ENCODE data around the gene TAGLN3.
A peak's percentile ranks its signal among the peaks of the same experiment; 100 is the strongest.

The TAGLN3 gene

DNA sequence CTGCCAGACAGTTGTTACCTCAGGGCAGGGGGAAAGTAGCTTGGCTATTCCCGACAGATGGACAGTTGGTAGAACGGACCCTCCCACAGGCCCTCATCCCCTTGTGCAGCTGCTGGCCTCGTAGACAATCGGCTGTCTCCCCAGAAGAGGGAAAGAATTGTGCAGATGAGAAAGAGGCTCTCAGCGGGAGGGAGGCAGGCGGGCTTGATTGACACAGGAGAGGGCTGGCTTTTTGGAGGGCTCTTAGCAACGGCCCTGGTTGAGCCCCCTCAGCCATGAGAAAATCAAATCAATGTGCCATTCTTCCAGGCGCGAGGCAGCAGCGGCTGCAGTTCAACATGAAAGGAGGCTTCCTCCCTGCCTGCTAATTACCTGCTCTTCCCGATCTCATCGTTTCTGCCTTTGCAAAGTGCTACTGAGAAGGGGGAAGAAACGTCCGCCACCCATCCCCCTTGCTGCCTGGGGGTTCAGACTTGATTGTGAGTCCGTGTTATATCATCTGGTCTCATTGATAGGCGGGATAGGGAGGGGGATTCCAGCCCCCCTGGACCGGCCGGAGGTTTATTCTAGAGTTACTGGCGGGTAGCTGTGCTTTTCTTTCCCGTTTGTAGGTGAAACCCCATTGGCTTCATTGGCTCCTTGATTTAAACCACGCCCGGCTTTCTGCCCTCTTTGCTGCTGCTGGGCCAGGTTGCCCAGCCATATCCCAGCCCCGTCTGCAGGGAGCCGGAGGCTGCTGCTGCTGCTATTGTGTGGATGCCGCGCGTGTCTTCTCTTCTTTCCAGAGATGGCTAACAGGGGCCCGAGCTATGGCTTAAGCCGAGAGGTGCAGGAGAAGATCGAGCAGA is at the start of gene TAGLN3:
Gene TAGLN3, plus strand, starts transcription at position 287 of the 848 bp plus-strand sequence. Its CDS starts 501 bp downstream, at position 788.
- H3K4me3 ChIP-seq (ENCODE audit: low read length): no peak within 1 kb of the TSS
- H3K36me3 ChIP-seq (ENCODE audit: control insufficient read depth, insufficient read depth, low read length): no peaks in the 10 kb centered on the region
- peaks cover 7% of the 10 kb centered on the region for H3K4me1 ChIP-seq (ENCODE audit: control insufficient read depth, insufficient read depth, low read length)
- H3K9me3 ChIP-seq (ENCODE audit: control insufficient read depth, low read length): no peaks in the 10 kb centered on the region
- peak within 1 kb of the TSS; percentile 30 for H3K9ac ChIP-seq (ENCODE audit: low read length)
- peaks cover 16% of the 10 kb centered on the region for H3K27me3 ChIP-seq (ENCODE audit: control insufficient read depth, insufficient read depth, low read length)

DNA sequence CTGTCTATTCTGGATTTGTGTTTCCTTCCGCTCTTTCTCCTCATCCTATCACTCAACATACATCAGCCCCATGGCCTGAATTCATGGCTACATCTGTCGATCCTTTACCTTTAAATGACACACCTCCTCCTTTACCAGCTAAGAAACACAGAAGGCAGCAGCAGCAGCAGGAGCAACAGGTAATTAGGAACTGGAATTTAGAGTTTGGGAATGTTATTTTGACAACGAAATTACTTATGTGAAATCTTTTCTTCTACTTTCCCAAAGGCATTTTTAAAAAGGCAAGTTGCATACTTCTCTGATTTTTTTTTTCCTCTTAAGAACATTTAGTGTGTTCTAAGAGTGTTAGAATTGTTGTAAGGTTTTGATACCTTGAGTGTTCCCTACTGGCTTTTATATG is 49.0 kb upstream of the TAGLN3 start:
- H3K9ac ChIP-seq (ENCODE audit: low read length): no peak overlapping the region
- no peaks in the 10 kb centered on the region for H3K9me3 ChIP-seq (ENCODE audit: control insufficient read depth, low read length)
- H3K27me3 ChIP-seq (ENCODE audit: control insufficient read depth, insufficient read depth, low read length): no peaks in the 10 kb centered on the region
- no peak overlapping the region for H3K4me3 ChIP-seq (ENCODE audit: low read length)
- peaks cover 4% of the 10 kb centered on the region for H3K4me1 ChIP-seq (ENCODE audit: control insufficient read depth, insufficient read depth, low read length)
- H3K36me3 ChIP-seq (ENCODE audit: control insufficient read depth, insufficient read depth, low read length): no peaks in the 10 kb centered on the region

DNA sequence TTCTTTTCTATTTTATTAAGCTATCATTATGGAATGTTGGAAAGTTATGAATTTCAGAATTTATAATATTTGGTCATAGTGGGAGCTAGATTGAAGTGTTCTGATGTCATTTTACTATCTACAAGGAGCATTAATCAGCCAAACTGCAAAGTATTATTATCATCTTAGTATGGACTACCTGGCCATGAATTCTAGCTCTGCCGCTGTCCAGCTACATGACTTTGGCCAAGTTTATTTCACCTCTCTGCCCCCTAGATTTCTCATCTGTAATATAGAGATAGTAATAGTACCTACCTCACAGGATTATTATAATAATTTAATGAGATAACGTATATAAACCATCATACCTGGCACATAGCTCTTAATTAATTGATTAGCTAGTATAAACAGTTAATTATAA is 47.7 kb upstream of the TAGLN3 start:
- H3K9me3 ChIP-seq (ENCODE audit: control insufficient read depth, low read length): no peaks in the 10 kb centered on the region
- no peak overlapping the region for H3K4me3 ChIP-seq (ENCODE audit: low read length)
- no peak overlapping the region for H3K9ac ChIP-seq (ENCODE audit: low read length)
- H3K36me3 ChIP-seq (ENCODE audit: control insufficient read depth, insufficient read depth, low read length): no peaks in the 10 kb centered on the region
- peaks cover 4% of the 10 kb centered on the region for H3K4me1 ChIP-seq (ENCODE audit: control insufficient read depth, insufficient read depth, low read length)
- no peaks in the 10 kb centered on the region for H3K27me3 ChIP-seq (ENCODE audit: control insufficient read depth, insufficient read depth, low read length)

DNA sequence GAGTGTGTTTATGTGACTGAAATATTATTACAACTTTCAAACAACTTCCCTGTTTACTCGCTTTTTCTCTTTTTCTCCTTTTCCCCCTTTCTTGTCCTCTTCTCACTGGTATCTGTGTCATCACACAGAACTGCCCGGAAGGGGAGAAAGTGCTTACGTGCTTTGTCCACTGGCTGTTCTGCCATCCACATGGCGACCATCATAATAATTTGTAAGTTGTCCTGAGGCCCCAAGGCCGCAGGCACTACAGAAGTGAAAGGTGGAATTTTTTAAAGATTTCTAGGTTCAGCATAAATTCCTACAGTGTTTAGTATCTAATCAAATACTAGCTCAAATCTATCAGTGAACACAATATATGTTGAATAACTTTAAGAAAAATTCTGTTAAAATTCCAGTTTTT is 46.6 kb upstream of the TAGLN3 start:
- no peak overlapping the region for H3K4me3 ChIP-seq (ENCODE audit: low read length)
- H3K4me1 ChIP-seq (ENCODE audit: control insufficient read depth, insufficient read depth, low read length): peaks cover 4% of the 10 kb centered on the region
- H3K27me3 ChIP-seq (ENCODE audit: control insufficient read depth, insufficient read depth, low read length): no peaks in the 10 kb centered on the region
- H3K36me3 ChIP-seq (ENCODE audit: control insufficient read depth, insufficient read depth, low read length): no peaks in the 10 kb centered on the region
- H3K9me3 ChIP-seq (ENCODE audit: control insufficient read depth, low read length): no peaks in the 10 kb centered on the region
- no peak overlapping the region for H3K9ac ChIP-seq (ENCODE audit: low read length)

DNA sequence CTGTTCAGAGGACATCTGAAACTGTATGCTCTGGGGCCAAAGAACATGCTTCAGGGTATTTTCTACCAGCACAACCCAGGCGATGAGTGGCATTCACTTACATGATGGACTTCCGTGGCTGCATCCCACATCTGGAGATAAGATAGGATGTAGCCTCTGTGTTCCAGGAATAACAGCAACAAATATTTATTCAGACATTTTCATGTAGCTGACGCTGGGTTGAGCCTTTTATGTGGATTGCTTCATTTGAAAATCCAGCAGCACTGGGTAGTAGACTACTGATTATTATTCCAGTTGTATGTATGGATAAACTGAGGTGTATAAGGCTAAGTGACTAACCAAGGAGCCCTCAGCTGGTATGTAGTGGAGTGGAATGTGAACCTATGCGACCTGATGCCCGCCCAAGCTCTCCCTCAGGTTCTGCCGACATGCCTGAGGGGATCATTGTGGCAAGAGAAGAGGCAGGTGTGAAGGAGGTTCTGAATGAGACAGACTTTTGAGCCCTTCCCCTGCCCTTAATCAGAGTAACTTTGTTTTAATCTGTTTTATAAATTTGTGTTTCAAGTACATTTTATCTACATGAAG is 45.8 kb upstream of the TAGLN3 start:
- Histone ChIP-seq H3K9me3 (ENCODE audit: control insufficient read depth, low read length) (no peaks in the 10 kb centered on the region), H3K4me1 (ENCODE audit: control insufficient read depth, insufficient read depth, low read length) (peaks cover 4% of the 10 kb centered on the region), H3K36me3 (ENCODE audit: control insufficient read depth, insufficient read depth, low read length) (no peaks in the 10 kb centered on the region), H3K9ac (ENCODE audit: low read length) (no peak overlapping the region), H3K4me3 (ENCODE audit: low read length) (no peak overlapping the region), H3K27me3 (ENCODE audit: control insufficient read depth, insufficient read depth, low read length) (no peaks in the 10 kb centered on the region)

DNA sequence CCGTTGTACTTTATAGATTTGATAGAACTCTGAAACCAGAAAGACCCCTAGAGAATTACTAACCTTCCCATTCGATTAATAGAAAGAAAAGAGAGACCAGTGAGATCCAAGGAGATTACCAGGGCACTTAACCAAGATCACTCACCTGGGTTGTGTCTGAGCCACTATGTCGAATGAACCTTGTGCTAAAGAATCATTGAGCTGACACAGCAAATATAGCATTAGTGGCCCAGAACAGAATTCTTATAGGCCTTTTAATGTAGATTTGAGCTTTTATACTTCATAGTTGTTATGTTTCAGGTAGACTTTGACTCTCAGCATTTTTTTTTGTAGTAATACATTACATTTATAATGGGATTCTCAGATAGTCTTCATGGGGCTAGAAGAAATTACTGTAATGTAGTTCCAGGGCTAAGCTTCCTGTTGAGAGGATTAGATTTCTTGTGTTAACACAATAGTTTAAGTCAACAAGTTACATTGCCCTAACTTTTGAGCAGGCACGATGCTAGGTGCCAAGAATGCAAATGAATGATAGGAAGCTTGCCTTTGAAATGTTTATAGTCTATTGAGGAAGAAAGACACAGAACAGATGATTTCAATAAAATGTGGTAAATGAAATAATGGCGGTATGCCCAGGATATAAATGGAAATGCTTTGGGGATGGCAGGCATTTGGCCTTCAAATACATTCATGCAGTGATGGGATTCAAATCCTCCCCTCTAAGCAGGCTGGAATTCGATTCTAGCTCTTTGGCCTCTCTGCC is 44.3 kb upstream of the TAGLN3 start:
- H3K9me3 ChIP-seq (ENCODE audit: control insufficient read depth, low read length): no peaks in the 10 kb centered on the region
- no peak overlapping the region for H3K9ac ChIP-seq (ENCODE audit: low read length)
- no peaks in the 10 kb centered on the region for H3K36me3 ChIP-seq (ENCODE audit: control insufficient read depth, insufficient read depth, low read length)
- no peak overlapping the region for H3K4me3 ChIP-seq (ENCODE audit: low read length)
- H3K4me1 ChIP-seq (ENCODE audit: control insufficient read depth, insufficient read depth, low read length): peaks cover 4% of the 10 kb centered on the region
- no peaks in the 10 kb centered on the region for H3K27me3 ChIP-seq (ENCODE audit: control insufficient read depth, insufficient read depth, low read length)

DNA sequence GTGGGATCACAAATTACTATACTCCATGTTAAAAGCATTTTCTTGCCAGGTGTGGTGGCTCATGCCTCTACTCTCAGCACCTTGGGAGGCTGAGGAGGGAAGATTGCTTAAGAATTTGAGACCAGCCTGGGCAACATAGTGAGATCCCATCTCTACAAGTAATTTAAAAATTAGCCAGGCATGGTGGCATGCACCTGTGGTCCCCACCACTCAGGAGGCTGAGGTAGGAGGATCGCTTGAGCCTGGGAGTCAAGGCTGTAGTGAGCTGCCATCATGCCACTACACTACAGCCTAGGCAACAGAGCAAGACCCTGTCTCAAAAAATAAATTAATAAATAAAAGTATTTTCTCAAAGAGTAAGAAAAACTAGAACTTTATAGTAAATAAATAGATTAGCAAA is 42.8 kb upstream of the TAGLN3 start:
- no peaks in the 10 kb centered on the region for H3K36me3 ChIP-seq (ENCODE audit: control insufficient read depth, insufficient read depth, low read length)
- no peak overlapping the region for H3K4me3 ChIP-seq (ENCODE audit: low read length)
- peaks cover 4% of the 10 kb centered on the region for H3K4me1 ChIP-seq (ENCODE audit: control insufficient read depth, insufficient read depth, low read length)
- H3K9ac ChIP-seq (ENCODE audit: low read length): no peak overlapping the region
- no peaks in the 10 kb centered on the region for H3K9me3 ChIP-seq (ENCODE audit: control insufficient read depth, low read length)
- no peaks in the 10 kb centered on the region for H3K27me3 ChIP-seq (ENCODE audit: control insufficient read depth, insufficient read depth, low read length)

DNA sequence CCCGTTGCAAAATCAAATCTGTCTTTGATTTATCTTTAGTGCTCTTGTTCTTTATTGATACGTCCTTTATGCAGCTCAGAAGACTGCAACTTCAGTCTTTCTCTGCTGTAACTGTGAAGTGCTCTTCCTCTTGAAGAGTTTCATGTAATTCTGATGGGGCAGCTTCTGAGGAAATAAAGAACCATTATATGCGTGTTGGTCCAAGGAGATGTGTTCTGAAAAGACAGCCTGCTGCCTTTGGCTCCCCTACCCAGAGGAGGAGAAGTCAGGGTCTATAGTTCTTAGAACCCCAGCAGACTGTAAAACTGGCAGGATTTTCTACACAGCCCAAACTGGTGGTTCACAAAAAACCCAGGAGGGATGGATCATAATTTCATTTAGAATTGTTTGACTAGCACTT is 42.3 kb upstream of the TAGLN3 start:
- no peak overlapping the region for H3K9ac ChIP-seq (ENCODE audit: low read length)
- H3K9me3 ChIP-seq (ENCODE audit: control insufficient read depth, low read length): no peaks in the 10 kb centered on the region
- peaks cover 4% of the 10 kb centered on the region for H3K4me1 ChIP-seq (ENCODE audit: control insufficient read depth, insufficient read depth, low read length)
- H3K27me3 ChIP-seq (ENCODE audit: control insufficient read depth, insufficient read depth, low read length): no peaks in the 10 kb centered on the region
- no peak overlapping the region for H3K4me3 ChIP-seq (ENCODE audit: low read length)
- H3K36me3 ChIP-seq (ENCODE audit: control insufficient read depth, insufficient read depth, low read length): no peaks in the 10 kb centered on the region

DNA sequence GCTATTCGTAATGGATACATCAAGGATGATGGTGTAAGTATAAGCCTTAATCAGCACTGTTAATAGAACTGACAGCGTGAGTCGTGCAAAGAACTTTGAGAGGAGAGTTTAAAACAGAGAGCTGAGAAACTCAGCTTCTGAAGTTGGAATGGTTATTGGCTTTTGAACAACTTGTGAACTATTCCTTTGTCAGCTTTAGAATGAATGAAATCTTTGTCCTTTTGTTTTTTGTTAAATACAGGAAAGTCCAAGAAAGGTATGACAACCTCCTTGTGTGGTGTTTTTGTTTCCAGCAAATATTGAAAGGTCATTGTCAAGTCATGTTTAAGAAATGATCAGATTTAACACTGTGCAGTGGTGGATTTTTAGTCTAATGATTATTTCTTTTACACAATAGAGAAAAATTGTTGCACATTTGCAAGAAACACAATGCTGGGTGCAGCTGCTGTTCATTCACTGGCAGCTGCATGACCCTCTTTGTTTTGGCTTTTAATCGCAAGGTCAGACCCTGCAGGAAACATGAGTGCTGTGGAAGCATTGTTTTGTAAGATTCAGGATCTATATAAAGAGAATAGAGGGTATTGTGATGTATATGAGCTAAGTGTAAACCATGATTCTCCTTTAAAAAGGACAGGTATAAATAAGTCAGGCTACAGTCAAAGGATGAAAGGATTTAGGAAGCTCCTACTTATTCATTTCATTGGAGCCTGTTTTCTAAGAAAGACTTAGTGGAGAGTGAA is 41.6 kb upstream of the TAGLN3 start:
- H3K4me1 ChIP-seq (ENCODE audit: control insufficient read depth, insufficient read depth, low read length): peaks cover 4% of the 10 kb centered on the region
- no peaks in the 10 kb centered on the region for H3K9me3 ChIP-seq (ENCODE audit: control insufficient read depth, low read length)
- no peaks in the 10 kb centered on the region for H3K36me3 ChIP-seq (ENCODE audit: control insufficient read depth, insufficient read depth, low read length)
- no peak overlapping the region for H3K4me3 ChIP-seq (ENCODE audit: low read length)
- no peaks in the 10 kb centered on the region for H3K27me3 ChIP-seq (ENCODE audit: control insufficient read depth, insufficient read depth, low read length)
- H3K9ac ChIP-seq (ENCODE audit: low read length): no peak overlapping the region

DNA sequence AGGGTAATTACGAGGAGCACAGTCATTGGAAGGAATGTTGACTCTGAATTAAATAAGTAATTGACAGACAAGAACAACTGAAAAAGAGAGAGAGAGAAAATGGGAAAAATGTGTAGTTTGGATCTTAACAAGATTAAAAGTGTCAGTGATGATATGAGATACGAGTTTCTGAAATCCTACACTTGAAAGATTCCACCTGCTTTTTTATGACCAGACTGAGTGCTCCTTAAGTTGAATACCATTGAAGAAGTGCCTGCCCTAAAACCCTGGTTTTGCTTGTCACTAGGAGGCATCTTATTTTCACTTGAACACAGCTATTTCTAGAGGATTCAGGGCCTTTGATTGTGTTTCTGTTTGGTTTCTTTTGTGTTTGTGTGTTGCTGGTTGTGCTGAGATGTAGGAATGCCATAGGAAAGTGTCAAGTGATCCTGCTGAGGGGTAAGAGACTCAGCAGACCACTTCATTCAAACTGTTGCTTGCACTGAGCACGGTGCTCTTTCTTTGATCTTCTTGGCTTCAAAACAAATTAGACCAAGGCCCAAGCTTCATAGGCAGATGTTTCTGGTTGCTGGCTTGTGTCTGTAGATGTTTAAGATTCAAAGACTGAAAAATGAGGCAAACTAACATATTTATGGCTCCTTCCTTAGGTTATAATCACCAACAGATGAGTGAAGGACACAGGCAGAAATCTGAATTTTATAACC is 37.1 kb upstream of the TAGLN3 start:
- Histone ChIP-seq H3K36me3 (ENCODE audit: control insufficient read depth, insufficient read depth, low read length) (no peaks in the 10 kb centered on the region), H3K4me1 (ENCODE audit: control insufficient read depth, insufficient read depth, low read length) (no peaks in the 10 kb centered on the region), H3K4me3 (ENCODE audit: low read length) (no peak overlapping the region), H3K9ac (ENCODE audit: low read length) (no peak overlapping the region), H3K9me3 (ENCODE audit: control insufficient read depth, low read length) (no peaks in the 10 kb centered on the region), H3K27me3 (ENCODE audit: control insufficient read depth, insufficient read depth, low read length) (no peaks in the 10 kb centered on the region)

DNA sequence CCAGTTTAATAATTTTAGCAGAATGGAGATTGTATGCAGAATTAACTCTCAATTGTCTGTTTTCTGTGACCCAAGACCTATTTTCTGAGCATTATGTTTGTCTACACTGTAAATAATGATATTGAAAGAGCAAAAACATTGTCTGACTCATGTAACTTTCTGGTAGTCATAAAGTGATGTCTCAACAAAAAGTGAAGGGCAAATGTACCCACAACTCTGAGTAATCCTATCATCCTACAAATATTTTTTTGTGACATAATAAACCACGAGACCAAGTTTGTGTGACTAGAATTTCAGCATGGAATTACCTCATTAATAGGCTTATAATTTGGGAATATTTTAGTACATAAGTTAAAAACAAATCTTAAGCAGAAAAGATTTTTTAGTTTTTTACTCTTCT is 35.3 kb upstream of the TAGLN3 start:
- H3K27me3 ChIP-seq (ENCODE audit: control insufficient read depth, insufficient read depth, low read length): no peaks in the 10 kb centered on the region
- no peaks in the 10 kb centered on the region for H3K36me3 ChIP-seq (ENCODE audit: control insufficient read depth, insufficient read depth, low read length)
- H3K9ac ChIP-seq (ENCODE audit: low read length): no peak overlapping the region
- H3K9me3 ChIP-seq (ENCODE audit: control insufficient read depth, low read length): no peaks in the 10 kb centered on the region
- H3K4me1 ChIP-seq (ENCODE audit: control insufficient read depth, insufficient read depth, low read length): peaks cover 5% of the 10 kb centered on the region
- H3K4me3 ChIP-seq (ENCODE audit: low read length): no peak overlapping the region

Data from mucosa of stomach (tissue), 1 donor.